Aorta (tissue), 5 donors: ENCODE data around the gene EIF4A3. TPM values are rescaled to one million over a fixed set of nuclear protein-coding genes. Genes with fewer than 3 reads are reported as not detected.

ENCODE experiments used
- ATAC-seq: fragments of 200-7000 bp; cut with Tn5 transposase; one replicate; pipeline ENCODE4 v1.9.1; 2022; ENCODE audit warnings: moderate library complexity; ENCODE audit not compliant: low FRiP score
- DNase-seq, 2 donors: peaks; one replicate each; pipeline ENCODE4 v3.0.0-alpha.2; 2020
- H3K27ac ChIP-seq, 2 donors: one replicate each; pipeline ENCODE4 v1.5.1; 2013; ENCODE audit warnings: low read length in 2 of 2, mild to moderate bottlenecking in 2 of 2, moderate library complexity in 2 of 2, control low read depth in 1 of 2, inconsistent platforms in 1 of 2, low read depth in 1 of 2
- H3K27me3 ChIP-seq, 2 donors: one replicate each; pipeline ENCODE4 v1.6.1; 2013; ENCODE audit warnings: control low read depth in 1 of 2, low read length in 1 of 2, mild to moderate bottlenecking in 1 of 2, moderate library complexity in 1 of 2; ENCODE audit not compliant: insufficient read depth in 2 of 2, control insufficient read depth in 1 of 2
- H3K36me3 ChIP-seq, 2 donors: one replicate each; pipeline ENCODE4 v1.6.1; 2013; ENCODE audit warnings: control low read depth in 1 of 2, low read length in 1 of 2, mild to moderate bottlenecking in 1 of 2; ENCODE audit not compliant: insufficient read depth in 2 of 2, control insufficient read depth in 1 of 2
- H3K4me1 ChIP-seq, 2 donors: one replicate each; pipeline ENCODE4 v1.6.1; 2013; ENCODE audit warnings: low read length in 2 of 2, control low read depth in 1 of 2, mild to moderate bottlenecking in 1 of 2, moderate library complexity in 1 of 2; ENCODE audit not compliant: insufficient read depth in 2 of 2, control insufficient read depth in 1 of 2
- H3K4me3 ChIP-seq, 2 donors: one replicate each; pipeline ENCODE4 v1.5.1; 2013; ENCODE audit warnings: low read length in 2 of 2, control low read depth in 1 of 2, mild to moderate bottlenecking in 1 of 2
- H3K9me3 ChIP-seq: one replicate; pipeline ENCODE4 v1.6.1; 2013; ENCODE audit warnings: mild to moderate bottlenecking, low read length; ENCODE audit not compliant: control insufficient read depth
- WGBS, 2 donors: extraction: QIAGEN DNeasy Blood & Tissue Kit; methylation state at CpG; one replicate each; pipeline ENCODE4 v1.1.7; 2013; 5-methylcytosine and 5-hydroxymethylcytosine counted together
- intact Hi-C, 2 donors: fragments of 100-400 bp; cut with DNase I; formaldehyde crosslinking; loops; one replicate each; pipeline versions ENCODE4 v1.14.2 to v1.15.0; 2022
- polyA plus RNA-seq, 2 donors: library from polyadenylated mRNA; stranded (reverse); fragments of 200-250 nt; gene quantifications; one replicate each; pipeline ENCODE4 v1.2.3, GENCODE V29; 2013
- total RNA-seq, 2 donors: library from RNA; stranded (reverse); fragmentation: NEBNext Ultra II Directional; extraction: Animal tissue kit (Norgen Biotek cat#: 25700); gene quantifications; one replicate each; pipeline ENCODE4 v1.2.1, GENCODE V29; 2021
- donor health status: healthy with polysubstance abuse.
- donor health status: Bipolar disorder and iron deficiency.
- donor health status: DM: no; HTN: no; CAD: no.
- donor health status: DM: no; HTN: no; CAD: no.
- donor health status: DM: yes; HTN: yes; CAD: no.

EIF4A3 gene
- total and polyA plus RNA-seq, 4 donors: 40.2 to 65.8 (median 43.8) TPM

DNA sequence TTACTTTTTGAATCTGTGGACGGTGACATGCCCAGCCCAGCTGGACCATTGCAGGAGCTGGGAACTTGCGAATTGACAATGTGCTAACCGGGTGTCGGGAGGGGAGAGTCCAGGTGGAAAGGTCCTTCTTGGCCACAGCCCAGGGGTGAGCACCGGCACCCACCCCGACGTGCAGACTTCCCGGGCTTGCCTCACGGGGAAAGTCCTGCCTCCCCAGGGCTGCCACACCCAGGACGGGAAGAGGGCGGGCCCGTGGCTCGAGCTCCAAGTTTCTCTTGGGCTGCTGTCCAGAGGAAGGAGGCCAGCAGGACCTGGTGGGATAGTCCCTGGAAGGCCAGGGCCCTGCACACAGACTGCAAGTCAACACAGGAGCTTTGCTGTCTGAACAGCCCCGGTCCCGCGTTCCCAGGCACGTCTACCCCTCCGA lies 40.6 kb upstream of the EIF4A3 start:
- no peak overlapping the region for H3K27ac ChIP-seq
- H3K36me3 ChIP-seq: no peaks in the 10 kb centered on the region
- no peak overlapping the region for H3K4me3 ChIP-seq
- 37 to 50% methylated on average over 18 of the region's 18 CpGs for WGBS, 2 donors
- intact Hi-C loops: no loop called here
- H3K27me3 ChIP-seq: no peaks in the 10 kb centered on the region
- H3K4me1 ChIP-seq: no peaks in the 10 kb centered on the region
- peak in 1 of 2 donors; percentile 73 for DNase-seq
- H3K9me3 ChIP-seq: no peaks in the 10 kb centered on the region
- peak; percentile 72 for ATAC-seq

DNA sequence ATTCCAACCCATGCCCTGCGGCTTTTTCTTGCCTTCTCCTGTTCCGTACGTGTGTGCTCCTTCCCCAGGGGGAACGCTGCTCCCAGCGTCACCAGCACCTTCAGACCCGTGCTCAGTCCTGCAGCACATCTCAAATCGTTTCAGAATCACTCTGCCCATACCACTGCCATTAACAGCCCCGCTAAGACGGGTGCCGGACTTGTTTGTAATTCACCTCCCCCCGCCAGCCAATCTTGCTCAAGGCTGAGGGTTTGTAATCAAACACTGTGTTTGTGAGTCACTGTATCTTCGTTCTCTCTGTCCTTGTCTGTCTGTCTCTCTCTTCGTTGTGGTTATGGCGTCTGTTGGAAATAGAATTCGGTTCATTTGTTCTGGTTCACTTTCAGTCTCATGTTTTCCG lies 40.2 kb upstream of the EIF4A3 start:
- Histone ChIP-seq H3K9me3 (no peaks in the 10 kb centered on the region), H3K4me3 (no peak overlapping the region), H3K27me3 (no peaks in the 10 kb centered on the region), H3K36me3 (no peaks in the 10 kb centered on the region), H3K27ac (no peak overlapping the region), H3K4me1 (no peaks in the 10 kb centered on the region)
- WGBS, 2 donors: 91 to 93% methylated on average over 16 of the region's 16 CpGs
- ATAC-seq (no peak), DNase-seq (no peak)
- intact Hi-C loops: no loop called here

DNA sequence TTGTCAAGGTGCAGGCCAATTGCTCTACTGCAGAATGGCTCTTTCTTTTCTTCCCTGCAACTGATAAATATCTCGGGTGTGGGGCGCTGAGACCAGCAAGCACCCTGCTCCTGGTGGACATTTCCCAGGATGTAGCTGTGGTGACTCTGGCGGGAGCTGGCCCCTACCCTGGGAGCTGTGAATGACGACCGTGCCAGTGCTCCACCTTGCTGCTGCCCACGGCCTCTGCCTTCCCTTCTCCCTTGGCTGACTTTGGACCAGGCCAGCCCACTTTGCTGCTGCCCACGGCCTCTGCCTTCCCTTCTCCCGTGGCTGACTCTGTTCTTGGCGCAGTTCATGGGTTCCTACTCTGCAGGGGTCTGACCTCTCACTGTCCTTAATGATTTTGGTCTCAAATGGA lies 39.0 kb upstream of the EIF4A3 start:
- no peaks in the 10 kb centered on the region for H3K4me1 ChIP-seq
- ATAC-seq: no peak
- no peaks in the 10 kb centered on the region for H3K27me3 ChIP-seq
- no peak overlapping the region for H3K27ac ChIP-seq
- no peak for DNase-seq
- no peaks in the 10 kb centered on the region for H3K9me3 ChIP-seq
- WGBS, 2 donors: 82 to 84% methylated on average over 9 of the region's 9 CpGs
- intact Hi-C loops: no loop called here
- no peaks in the 10 kb centered on the region for H3K36me3 ChIP-seq
- no peak overlapping the region for H3K4me3 ChIP-seq

DNA sequence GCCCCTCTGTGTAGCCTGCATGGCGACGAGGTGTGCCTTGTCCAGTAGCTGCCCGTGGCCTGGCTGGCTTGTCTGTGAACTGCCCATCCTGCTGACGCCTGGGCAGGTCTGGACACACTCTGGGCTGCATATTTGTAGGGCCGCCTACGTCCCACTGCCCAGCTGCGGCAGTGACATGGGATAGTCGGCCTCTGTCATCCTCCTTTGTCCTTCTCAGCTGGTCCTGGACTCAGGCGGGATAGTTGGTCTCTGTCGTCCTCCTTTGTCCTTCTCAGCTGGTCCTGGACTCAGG lies 37.4 kb upstream of the EIF4A3 start:
- intact Hi-C loops: no loop called here
- Histone ChIP-seq H3K27ac (no peak overlapping the region), H3K9me3 (no peaks in the 10 kb centered on the region), H3K36me3 (no peaks in the 10 kb centered on the region), H3K27me3 (no peaks in the 10 kb centered on the region), H3K4me1 (no peaks in the 10 kb centered on the region), H3K4me3 (no peak overlapping the region)
- WGBS, 2 donors: 79 to 84% methylated on average over 9 to 10 of the region's 10 CpGs
- DNase-seq (no peak), ATAC-seq (no peak)

DNA sequence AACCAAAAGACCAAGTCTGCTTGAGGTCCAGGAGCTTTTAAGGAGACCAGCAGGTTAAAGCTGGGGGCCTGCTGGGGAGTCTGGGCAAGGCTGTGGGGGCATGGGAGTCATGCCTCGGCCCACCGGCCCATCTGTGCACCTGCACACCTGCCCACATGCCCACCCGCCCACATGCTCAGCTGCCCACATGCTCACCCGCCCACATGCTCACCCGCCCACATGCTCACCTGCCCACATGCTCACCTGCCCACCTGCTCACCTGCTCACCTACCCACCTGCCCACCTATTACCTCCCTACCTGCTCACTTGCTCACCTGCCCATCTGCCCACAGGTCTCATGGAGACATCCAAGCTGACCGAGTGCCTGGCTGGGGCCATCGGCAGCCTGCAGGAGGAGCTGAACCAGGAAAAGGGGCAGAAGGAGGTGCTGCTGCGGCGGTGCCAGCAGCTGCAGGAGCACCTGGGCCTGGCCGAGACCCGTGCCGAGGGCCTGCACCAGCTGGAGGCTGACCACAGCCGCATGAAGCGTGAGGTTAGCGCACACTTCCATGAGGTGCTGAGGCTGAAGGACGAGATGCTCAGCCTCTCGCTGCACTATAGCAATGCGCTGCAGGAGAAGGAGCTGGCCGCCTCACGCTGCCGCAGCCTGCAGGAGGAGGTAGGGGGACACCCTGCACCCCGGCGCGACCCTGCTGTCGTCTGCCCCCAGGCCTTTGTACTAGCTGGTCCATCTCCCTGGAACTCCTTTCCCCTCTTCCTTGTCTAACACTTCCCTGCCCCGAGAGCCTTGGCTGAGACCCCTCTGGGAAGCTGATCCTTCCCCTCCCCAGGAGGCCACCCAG lies 36.9 kb upstream of the EIF4A3 start:
- DNase-seq: no peak
- H3K27me3 ChIP-seq: no peaks in the 10 kb centered on the region
- H3K36me3 ChIP-seq: no peaks in the 10 kb centered on the region
- no peaks in the 10 kb centered on the region for H3K9me3 ChIP-seq
- intact Hi-C loops: no loop called here
- H3K4me1 ChIP-seq: no peaks in the 10 kb centered on the region
- H3K4me3 ChIP-seq: no peak overlapping the region
- WGBS, 2 donors: 80 to 83% methylated on average over 25 to 26 of the region's 26 CpGs
- no peak overlapping the region for H3K27ac ChIP-seq
- no peak for ATAC-seq

DNA sequence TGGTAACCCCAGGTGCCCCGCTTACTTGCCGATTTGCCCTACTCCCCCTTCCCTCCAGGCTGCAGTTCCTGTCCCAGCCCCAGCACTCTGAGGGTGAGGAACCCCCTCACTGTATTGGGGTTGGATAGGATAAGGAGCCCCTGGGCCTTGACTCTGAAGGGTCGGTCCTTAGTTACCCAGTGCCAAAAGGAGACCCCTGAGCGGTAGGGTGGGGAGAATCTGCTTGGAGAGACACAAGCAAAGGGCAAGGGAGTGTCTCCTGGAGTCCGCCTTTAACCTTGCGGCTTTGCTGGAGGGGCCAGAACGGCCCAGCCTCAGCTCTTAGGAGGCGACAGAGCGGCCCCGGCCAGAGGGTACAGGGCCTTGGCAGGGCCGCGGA lies 35.9 kb upstream of the EIF4A3 start:
- no peak overlapping the region for H3K4me3 ChIP-seq
- DNase-seq (no peak), ATAC-seq (no peak)
- intact Hi-C loops: no loop called here
- no peaks in the 10 kb centered on the region for H3K9me3 ChIP-seq
- WGBS, 2 donors: 84 to 87% methylated on average over 12 of the region's 12 CpGs
- H3K27ac ChIP-seq: no peak overlapping the region
- H3K36me3 ChIP-seq: no peaks in the 10 kb centered on the region
- H3K4me1 ChIP-seq: no peaks in the 10 kb centered on the region
- no peaks in the 10 kb centered on the region for H3K27me3 ChIP-seq

DNA sequence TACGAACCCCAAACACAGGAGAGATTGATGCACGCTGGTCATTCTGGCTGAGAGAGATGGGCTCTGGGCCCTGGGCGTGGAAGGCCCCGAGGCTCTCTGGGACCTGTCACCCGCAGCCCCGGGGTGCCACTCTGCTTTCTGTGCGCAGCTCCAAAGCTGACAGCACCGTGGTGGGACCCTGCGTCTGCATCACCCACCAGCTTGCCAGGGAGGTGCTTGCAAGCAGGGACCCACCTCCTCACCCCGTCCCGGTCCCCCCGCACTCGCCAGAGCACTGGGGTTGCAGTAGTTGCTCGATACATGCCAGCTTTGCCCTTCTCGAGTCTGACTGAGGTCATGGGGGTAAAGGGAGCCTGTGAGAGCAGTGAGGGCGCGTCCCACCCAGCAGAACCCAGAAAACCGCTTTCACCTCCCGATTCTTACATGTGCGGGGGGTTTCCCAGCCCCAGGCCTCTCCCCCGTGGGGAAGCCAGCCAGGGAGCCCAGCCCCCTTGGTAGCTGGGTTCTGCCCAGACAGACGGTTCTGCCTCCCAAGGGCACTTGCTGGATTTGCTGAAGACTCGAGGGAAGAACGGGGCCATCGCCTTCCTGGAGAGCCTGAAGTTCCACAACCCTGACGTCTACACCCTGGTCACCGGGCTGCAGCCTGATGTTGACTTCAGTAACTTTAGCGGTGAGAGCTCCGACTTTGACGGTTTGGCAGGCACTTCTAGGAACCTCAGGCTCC lies 35.4 kb upstream of the EIF4A3 start:
- H3K36me3 ChIP-seq: no peaks in the 10 kb centered on the region
- no peaks in the 10 kb centered on the region for H3K4me1 ChIP-seq
- H3K4me3 ChIP-seq: no peak overlapping the region
- no peaks in the 10 kb centered on the region for H3K27me3 ChIP-seq
- H3K27ac ChIP-seq: no peak overlapping the region
- DNase-seq: no peak
- intact Hi-C loops: no loop called here
- 86 to 88% methylated on average over 30 of the region's 30 CpGs for WGBS, 2 donors
- ATAC-seq: peak; percentile 27
- H3K9me3 ChIP-seq: no peaks in the 10 kb centered on the region

DNA sequence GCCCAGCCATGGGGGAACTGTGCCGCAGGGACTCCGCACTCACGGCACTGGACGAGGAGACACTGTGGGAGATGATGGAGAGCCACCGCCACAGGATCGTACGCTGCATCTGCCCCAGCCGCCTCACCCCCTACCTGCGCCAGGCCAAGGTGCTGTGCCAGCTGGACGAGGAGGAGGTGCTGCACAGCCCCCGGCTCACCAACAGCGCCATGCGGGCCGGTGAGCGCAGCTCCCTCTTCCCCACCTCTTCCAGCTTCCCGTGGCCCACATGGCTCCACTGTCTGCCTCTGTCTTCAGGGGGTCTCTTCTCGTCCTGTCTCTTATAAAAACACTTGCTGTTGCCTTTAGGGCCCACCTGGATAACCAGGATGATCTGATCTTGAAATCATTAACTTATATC lies 34.5 kb upstream of the EIF4A3 start:
- no peaks in the 10 kb centered on the region for H3K9me3 ChIP-seq
- no peak for ATAC-seq
- no peaks in the 10 kb centered on the region for H3K36me3 ChIP-seq
- intact Hi-C loops: no loop called here
- no peak overlapping the region for H3K4me3 ChIP-seq
- H3K4me1 ChIP-seq: no peaks in the 10 kb centered on the region
- no peak overlapping the region for H3K27ac ChIP-seq
- DNase-seq: no peak
- no peaks in the 10 kb centered on the region for H3K27me3 ChIP-seq
- WGBS, 2 donors: 90 to 91% methylated on average over 17 of the region's 17 CpGs

DNA sequence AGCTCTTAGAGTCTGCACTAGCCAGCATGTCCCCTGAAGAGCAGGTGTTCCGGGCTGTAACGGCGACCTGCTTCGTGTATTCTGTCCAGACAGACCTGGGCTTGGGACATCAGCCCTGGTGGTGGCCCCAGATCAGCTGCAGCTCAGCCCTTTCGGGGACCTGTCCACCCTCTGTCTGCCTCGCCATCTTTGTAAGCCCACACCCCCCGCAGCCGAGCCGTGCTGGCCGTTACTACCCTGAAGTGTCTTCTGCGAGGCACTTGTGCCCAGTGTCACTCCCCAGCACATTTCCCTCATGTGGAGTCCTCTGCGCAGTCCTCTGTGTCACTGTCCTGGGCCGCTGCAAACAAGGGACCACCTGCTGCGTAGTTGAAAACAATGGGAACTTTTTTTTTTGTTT lies 33.3 kb upstream of the EIF4A3 start:
- Histone ChIP-seq H3K27ac (no peak overlapping the region), H3K27me3 (no peaks in the 10 kb centered on the region), H3K9me3 (no peaks in the 10 kb centered on the region), H3K4me3 (no peak overlapping the region), H3K36me3 (no peaks in the 10 kb centered on the region), H3K4me1 (no peaks in the 10 kb centered on the region)
- intact Hi-C loops: no loop called here
- no peak for ATAC-seq
- 82 to 87% methylated on average over 14 of the region's 14 CpGs for WGBS, 2 donors
- DNase-seq: no peak
